ENCODE data around the gene ATXN1.
"Not testable (repeated sequence)": the region's sequence is repeated elsewhere in the genome, so short reads cannot be mapped to it uniquely, and the experiment has no call there.

Gene ATXN1

GRCh38 chr6:16785496-16785895 is 24.2 kb upstream of the ATXN1 start:
- H3K36me3 Mint-ChIP-seq (ENCODE audit: low read depth): no peaks in the 10 kb centered on the region
- H3K27ac Mint-ChIP-seq: no peak overlapping the region
- H3K9me3 Mint-ChIP-seq: peaks cover 11% of the 10 kb centered on the region
- H3K27me3 Mint-ChIP-seq (ENCODE audit: low read depth, poor library complexity): peaks cover 12% of the 10 kb centered on the region
- TF ChIP-seq CTCF (IDR thresholded peaks at IDR 0.05): no peak
- DNase-seq: no peak
- H3K4me1 Mint-ChIP-seq: peaks cover 8% of the 10 kb centered on the region
- no peak overlapping the region for H3K4me3 Mint-ChIP-seq

- not testable (repeated sequence) for H3K9me3 Mint-ChIP-seq; H3K36me3 Mint-ChIP-seq (ENCODE audit: low read depth)
Measured at GRCh38 chr6:16784957-16785356, 23.7 kb upstream of the ATXN1 start.

GRCh38 chr6:16783952-16784565 is 22.8 kb upstream of the ATXN1 start:
- TF ChIP-seq CTCF (IDR thresholded peaks at IDR 0.05): no peak
- H3K9me3 Mint-ChIP-seq: peaks cover 4% of the 10 kb centered on the region
- no peaks in the 10 kb centered on the region for H3K36me3 Mint-ChIP-seq (ENCODE audit: low read depth)
- no peak overlapping the region for H3K27ac Mint-ChIP-seq
- H3K4me3 Mint-ChIP-seq: no peak overlapping the region
- H3K27me3 Mint-ChIP-seq (ENCODE audit: low read depth, poor library complexity): peaks cover 19% of the 10 kb centered on the region
- peaks cover 8% of the 10 kb centered on the region for H3K4me1 Mint-ChIP-seq
- DNase-seq: no peak

More at GRCh38 chr6:16784957-16785356, 23.7 kb upstream of the ATXN1 start:
- H3K4me1 Mint-ChIP-seq, DNase-seq, H3K27ac Mint-ChIP-seq, H3K4me3 Mint-ChIP-seq: not testable (repeated sequence)
- peaks cover 14% of the 10 kb centered on the region for H3K27me3 Mint-ChIP-seq (ENCODE audit: low read depth, poor library complexity)

GRCh38 chr6:16783509-16783908 is 22.2 kb upstream of the ATXN1 start:
- TF ChIP-seq CTCF (IDR thresholded peaks at IDR 0.05): no peak
- H3K4me1 Mint-ChIP-seq: peaks cover 8% of the 10 kb centered on the region
- H3K36me3 Mint-ChIP-seq (ENCODE audit: low read depth): no peaks in the 10 kb centered on the region
- H3K27ac Mint-ChIP-seq: no peak overlapping the region
- H3K4me3 Mint-ChIP-seq: no peak overlapping the region
- DNase-seq: no peak
- H3K27me3 Mint-ChIP-seq (ENCODE audit: low read depth, poor library complexity): peaks cover 19% of the 10 kb centered on the region
- H3K9me3 Mint-ChIP-seq: peaks cover 4% of the 10 kb centered on the region

GRCh38 chr6:16782278-16782677 is 21.0 kb upstream of the ATXN1 start:
- no peaks in the 10 kb centered on the region for H3K36me3 Mint-ChIP-seq (ENCODE audit: low read depth)
- no peak for DNase-seq
- no peak overlapping the region for H3K4me3 Mint-ChIP-seq
- H3K4me1 Mint-ChIP-seq: peaks cover 8% of the 10 kb centered on the region
- H3K27me3 Mint-ChIP-seq (ENCODE audit: low read depth, poor library complexity): peaks cover 15% of the 10 kb centered on the region
- H3K27ac Mint-ChIP-seq: no peak overlapping the region
- no peaks in the 10 kb centered on the region for H3K9me3 Mint-ChIP-seq
- no peak for TF ChIP-seq CTCF (IDR thresholded peaks at IDR 0.05)

- DNase-seq: no peak
- H3K36me3 Mint-ChIP-seq (ENCODE audit: low read depth): no peaks in the 10 kb centered on the region
Measured at GRCh38 chr6:16781348-16782169, 20.3 kb upstream of the ATXN1 start.

More at GRCh38 chr6:16781348-16782169, 20.3 kb upstream of the ATXN1 start:
- H3K4me1 Mint-ChIP-seq: peaks cover 9% of the 10 kb centered on the region
- no peak for TF ChIP-seq CTCF (IDR thresholded peaks at IDR 0.05)
- no peaks in the 10 kb centered on the region for H3K9me3 Mint-ChIP-seq
- peaks cover 17% of the 10 kb centered on the region for H3K27me3 Mint-ChIP-seq (ENCODE audit: low read depth, poor library complexity)
- H3K27ac Mint-ChIP-seq: no peak overlapping the region
- no peak overlapping the region for H3K4me3 Mint-ChIP-seq
